ENCODE data around the gene SLC35F3.

Gene SLC35F3

GRCh38 chr1:233912909-233913308 is 8.4 kb downstream of the SLC35F3 start:
- DNase-seq: no peak

DNA sequence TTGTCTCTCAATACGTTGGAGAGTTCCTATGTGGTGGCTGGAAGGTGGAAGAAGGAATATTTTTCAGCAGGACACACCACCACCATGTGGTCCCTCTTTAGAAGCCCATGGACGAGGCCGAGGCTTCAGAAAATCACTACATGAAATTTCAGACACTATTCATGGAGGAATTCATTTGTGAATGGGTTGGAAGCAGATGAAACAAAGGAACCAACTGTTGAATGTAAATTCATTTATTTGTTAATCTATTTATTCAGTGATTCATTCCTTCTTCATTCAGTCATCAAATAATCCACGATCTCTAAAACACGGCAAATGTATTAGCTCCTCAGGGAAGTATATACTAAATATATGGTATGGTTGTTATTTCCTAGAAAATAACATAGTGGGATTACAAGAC is 12.2 kb downstream of the SLC35F3 start:
- DNase-seq: no peak

GRCh38 chr1:233919786-233920185 is 15.3 kb downstream of the SLC35F3 start:
- no peak for DNase-seq

DNA sequence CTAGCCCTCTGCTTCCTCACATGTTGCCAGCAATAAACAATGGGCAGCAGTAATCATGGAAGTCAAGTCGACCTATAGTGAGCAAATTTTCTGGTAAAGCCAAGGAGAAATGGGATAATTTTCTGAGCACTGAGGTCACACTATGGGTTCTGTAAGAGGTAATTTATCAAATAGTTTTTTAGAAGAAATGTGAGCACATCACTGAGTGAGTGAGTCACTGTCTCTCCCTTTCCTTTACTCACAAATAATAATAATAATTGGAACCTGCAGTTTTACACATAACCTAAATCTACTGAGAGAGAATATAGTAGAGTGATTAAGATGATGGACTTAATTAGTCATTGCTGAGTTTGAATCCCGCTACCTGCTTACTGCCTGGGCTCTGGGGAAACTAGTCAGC is 23.6 kb downstream of the SLC35F3 start:
- DNase-seq: no peak

DNA sequence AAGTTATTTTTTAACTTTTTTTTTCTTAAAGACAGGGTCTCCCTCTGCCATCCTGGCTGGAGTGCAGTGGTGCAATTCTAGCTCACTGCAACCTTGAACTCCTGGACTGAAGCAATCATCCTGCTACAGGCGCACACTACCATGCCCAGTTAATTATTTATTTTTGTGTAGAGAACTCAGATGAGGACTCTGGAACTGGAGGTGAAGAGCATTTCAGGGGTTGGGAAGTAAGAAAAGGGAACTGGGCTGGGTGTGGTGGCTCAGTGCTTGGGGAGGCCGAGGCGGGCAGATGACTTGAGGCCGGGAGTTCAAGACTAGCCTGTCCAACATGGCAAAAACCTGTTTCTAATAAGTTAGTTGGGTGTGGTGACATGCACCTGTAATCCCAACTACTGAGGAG is 28.9 kb downstream of the SLC35F3 start:
- DNase-seq: no peak

DNA sequence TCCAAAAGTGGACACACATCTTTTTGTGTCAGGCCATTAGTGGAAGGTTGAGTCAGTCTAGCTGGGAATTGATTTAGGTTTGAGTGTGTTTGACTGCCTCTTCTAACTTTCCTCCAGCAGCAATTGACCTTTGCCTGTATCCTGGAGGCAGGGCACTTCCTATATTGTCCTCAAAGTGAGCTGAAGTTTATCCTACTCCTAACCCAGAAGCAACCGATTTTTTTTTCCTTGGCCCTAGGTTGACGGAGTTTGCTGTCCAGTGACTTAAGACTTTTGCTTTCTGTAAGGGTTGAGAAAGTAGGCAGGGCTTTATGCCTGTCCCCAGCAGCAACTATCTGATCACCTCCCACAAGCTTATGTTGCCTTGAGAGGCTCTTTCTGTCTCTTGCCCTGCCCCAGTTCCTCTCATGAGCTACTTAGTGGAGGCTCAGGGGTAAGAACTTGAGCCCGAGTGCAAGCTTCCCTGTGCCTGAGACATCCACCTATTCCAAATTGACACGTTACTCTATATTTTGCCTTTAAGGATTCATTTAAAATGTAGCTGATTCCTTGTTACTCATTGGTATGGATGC is 30.9 kb downstream of the SLC35F3 start:
- DNase-seq: no peak

- no peak for DNase-seq
Observed at GRCh38 chr1:233936422-233936821, 31.9 kb downstream of the SLC35F3 start.

DNA sequence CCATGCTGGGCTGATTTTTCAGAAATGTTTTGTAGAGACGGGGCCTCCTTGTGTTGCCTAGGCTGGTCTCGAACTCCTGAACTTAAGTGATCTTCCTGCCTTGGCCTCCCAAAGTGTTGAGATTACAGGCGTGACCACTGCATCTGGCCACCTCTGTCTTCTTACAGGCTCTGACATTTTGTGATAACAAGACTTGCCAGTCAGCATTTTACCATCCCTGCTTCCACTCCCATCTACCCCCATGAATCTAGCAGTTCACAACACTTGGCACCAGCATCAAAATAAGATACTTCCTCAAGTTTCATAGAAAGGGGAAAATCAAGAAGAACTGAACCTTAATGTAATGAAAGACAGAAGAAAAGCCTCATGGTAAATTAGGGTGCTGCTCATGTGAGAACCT is 32.4 kb downstream of the SLC35F3 start:
- no peak for DNase-seq

DNA sequence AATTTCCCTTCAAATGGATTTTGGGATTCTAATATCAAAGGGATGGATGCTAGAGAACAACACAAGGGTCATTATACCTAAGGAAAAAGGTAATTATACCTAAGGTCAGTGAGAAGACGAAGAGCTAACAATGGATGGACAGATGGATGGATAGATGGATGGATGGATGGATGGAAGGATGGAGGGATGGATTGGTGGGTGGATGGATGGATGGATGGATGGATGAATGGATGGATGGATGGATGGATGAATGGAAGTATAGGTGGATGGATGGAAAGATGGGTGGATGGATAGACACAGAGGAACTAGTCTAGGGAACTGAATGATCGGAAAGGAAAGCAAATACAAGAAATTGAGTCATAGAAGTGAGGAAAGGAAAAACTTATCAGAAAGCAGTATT is 34.0 kb downstream of the SLC35F3 start:
- DNase-seq: no peak

DNA sequence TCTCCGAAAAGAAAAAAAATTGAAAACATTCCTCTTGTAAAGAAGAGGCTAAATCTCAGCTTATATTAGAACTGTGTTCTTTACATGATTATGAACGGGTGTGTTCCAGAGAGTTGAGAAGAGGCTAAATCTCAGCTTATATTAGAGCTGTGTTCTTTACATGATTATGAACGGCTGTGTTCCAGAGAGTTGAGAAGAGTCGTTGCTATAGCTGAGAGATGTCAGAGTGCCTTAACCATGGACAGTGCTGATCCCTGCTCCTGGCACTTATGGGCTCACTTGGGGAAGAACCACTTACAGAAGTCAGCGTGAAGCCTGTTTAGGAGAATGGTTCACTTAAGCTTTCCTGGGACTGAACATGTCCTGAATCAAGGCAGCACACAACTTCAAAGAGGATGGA is 35.0 kb downstream of the SLC35F3 start:
- no peak for DNase-seq

- DNase-seq: no peak
Observed at GRCh38 chr1:233940908-233941307, 36.4 kb downstream of the SLC35F3 start.

GRCh38 chr1:233944601-233945000 is 40.1 kb downstream of the SLC35F3 start:
- no peak for DNase-seq

GRCh38 chr1:233945573-233945972 is 41.1 kb downstream of the SLC35F3 start:
- no peak for DNase-seq

- no peak for DNase-seq
Observed at GRCh38 chr1:233945979-233946378, 41.5 kb downstream of the SLC35F3 start.

DNA sequence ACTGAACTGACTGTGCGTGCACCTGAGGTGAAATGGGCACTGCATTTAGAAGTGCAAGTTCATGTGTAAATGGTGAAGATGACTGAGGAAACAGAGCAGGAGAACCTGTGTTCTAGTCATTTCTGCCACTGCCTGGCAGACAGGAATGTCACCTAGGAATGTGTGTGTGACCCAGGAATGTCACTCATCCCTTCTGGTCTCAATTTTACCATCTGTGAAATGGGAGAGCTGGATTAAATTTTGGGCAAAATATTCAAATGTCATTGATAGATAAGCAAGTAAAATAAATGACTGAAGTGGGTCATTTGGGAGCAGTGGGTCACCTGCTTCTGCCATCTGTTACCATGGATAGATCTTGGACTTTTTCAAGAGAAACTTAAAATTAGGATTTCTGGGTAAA is 42.2 kb downstream of the SLC35F3 start:
- no peak for DNase-seq

- no peak for DNase-seq
Observed at GRCh38 chr1:233951804-233952203, 47.3 kb downstream of the SLC35F3 start.

- DNase-seq: no peak
Observed at GRCh38 chr1:233957691-233958090, 53.2 kb downstream of the SLC35F3 start.

DNA sequence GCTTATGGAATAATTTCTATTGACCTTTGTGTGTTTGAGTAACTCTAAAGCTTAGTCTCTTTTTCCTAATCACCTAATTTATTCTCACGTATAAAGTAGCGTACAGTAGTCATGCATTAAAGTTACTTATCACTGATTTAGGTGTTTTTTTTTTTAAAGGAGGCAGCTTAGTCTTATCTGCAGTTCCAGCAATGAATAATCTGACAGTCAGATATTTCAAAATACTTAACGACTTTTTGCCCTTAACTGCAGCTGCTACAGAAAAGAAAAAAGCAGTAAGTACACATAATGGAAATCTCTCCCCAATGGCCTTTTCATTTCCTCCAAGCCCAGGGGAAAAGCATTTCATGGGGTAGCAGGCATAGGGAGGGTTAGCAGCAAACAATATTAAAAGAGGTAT is 54.6 kb downstream of the SLC35F3 start:
- no peak for DNase-seq

DNA sequence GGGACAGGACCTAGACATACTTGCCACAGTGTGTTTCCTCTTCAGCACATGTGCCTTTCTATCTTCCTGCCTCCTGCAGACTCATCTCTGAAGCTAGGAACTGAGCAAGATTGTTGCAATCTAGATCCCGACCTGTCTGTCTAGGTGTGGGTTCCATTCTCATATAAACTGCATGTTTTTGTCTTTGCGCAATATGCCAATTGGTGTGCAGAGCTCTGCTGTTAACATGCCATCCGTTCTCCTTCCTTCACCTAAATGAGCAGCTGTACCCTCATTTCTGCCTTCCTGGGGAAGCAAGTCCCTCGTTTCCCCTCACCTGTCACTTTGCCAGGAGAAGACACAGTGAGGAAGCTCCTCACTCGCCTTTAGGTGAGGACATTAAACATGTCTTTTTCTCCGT is 55.5 kb downstream of the SLC35F3 start:
- DNase-seq: no peak

DNA sequence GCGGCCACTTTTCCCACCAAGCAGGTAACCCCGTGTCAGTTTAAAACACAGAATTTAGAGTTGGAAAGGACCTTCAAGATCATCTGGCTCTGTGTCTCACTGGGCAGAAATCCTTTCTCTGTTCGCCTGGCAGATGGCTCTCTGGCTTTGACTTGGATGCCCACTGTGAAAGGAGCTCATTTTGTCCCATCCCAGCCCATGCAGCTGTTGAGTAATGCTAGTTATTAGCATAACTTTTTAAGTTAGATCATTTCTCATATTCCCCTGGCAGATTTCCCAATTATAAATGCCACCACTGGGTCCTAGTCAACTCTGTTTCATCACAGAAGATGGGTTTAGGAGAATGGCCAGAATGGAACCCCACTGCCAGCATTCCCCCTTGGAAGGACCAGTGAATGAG is 55.9 kb downstream of the SLC35F3 start:
- DNase-seq: no peak

DNA sequence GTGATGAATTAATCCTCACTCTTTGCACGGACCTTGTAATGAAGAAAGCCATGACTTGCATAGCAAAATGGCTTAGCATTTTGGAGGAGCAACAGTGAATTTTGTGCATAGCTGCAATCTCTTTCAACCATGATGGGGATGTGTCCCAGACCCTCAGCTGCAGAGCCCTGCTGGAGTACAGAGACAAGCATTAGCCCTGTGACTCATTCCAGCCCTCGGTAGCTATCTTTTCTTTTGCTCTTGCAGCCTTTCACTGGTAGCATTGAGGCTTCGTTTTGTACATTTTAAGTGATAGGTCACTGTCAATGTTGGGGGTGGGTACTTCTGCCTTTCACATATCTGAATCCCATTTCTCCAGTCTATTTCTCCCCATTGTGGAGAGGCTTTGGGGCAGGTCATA is 58.4 kb downstream of the SLC35F3 start:
- DNase-seq: no peak

GRCh38 chr1:233965856-233966255 is 61.4 kb downstream of the SLC35F3 start:
- no peak for DNase-seq

- no peak for DNase-seq
Observed at GRCh38 chr1:233971753-233972152, 67.3 kb downstream of the SLC35F3 start.

- DNase-seq: no peak
Observed at GRCh38 chr1:233972563-233972950, 68.1 kb downstream of the SLC35F3 start.

GRCh38 chr1:233972951-233973635 is 68.6 kb downstream of the SLC35F3 start:
- no peak for DNase-seq
